SK-N-MC (cell line): ENCODE data around the gene PPP6R3.

ENCODE experiments used
- DNase-seq: peaks from one replicate; pipeline ENCODE4 v3.0.0-alpha.2; 2011; ENCODE audit warnings: low read depth, low spot score
- H3K27ac ChIP-seq: fragments of 200-600 bp; sonication (generic); 2 replicates; pipeline ENCODE4 v1.5.1; 2016; ENCODE audit warnings: mixed run types
- H3K36me3 ChIP-seq: fragments of 200-600 bp; sonication (generic); 2 replicates; pipeline ENCODE4 v1.6.1; 2017; ENCODE audit warnings: antibody characterized with exemption, low read length, mixed read lengths; ENCODE audit not compliant: insufficient read depth
- H3K4me3 ChIP-seq: fragments of 200-600 bp; sonication (generic); 2 replicates; pipeline ENCODE4 v1.5.1; 2016
- H3K9ac ChIP-seq: fragments of 200-600 bp; sonication (generic); 2 replicates; pipeline ENCODE4 v1.8.0; 2017; ENCODE audit warnings: mixed run types, mixed read lengths; ENCODE audit not compliant: insufficient read length
- H3K9me3 ChIP-seq: fragments of 200-600 bp; sonication (generic); 2 replicates; pipeline ENCODE4 v1.6.1; 2017; ENCODE audit warnings: low read depth, mild to moderate bottlenecking, antibody characterized with exemption, low read length, moderate library complexity, mixed read lengths
- EZH2 ChIP-seq: fragments of 200-600 bp; sonication (generic); IDR thresholded peaks from one replicate; pipeline ENCODE4 v1.6.1; 2017; ENCODE audit warnings: antibody characterized with exemption
- FOXP2 ChIP-seq: optimal IDR thresholded peaks from 2 replicates; pipeline ENCODE3; 2011; ENCODE audit warnings: mild to moderate bottlenecking, moderate library complexity; ENCODE audit not compliant: insufficient read depth; ENCODE audit errors: extremely low read length, control extremely low read depth
- POLR2AphosphoS5 ChIP-seq: IDR thresholded peaks from 2 replicates; pipeline ENCODE4 v1.6.1; 2012; ENCODE audit warnings: mild to moderate bottlenecking, low read depth, low read length, borderline replicate concordance

The PPP6R3 gene

GRCh38 chr11:68581439-68581838 is 120.9 kb downstream of the PPP6R3 start:
- no peak for DNase-seq
- Histone ChIP-seq H3K9ac (no peak overlapping the region), H3K36me3 (peaks cover 87% of the 10 kb centered on the region)

DNA sequence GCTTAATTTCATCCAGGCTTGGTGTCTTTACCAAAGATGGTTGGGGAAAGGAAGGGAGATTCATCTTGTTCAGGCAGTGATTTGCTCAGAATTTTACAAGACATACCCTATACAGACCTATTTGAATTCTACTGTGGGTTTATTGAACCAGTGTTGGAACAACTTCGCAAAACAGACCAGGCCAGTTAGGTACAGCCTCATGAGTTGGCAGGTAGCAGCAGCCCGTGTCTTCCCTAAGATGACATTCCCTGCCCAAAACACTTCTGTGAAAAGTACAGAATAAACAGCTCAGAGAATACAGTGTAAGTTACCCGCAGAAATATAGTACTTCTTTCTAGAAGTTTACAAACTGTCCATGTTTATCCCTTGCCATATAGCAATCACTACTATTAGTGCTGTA is 121.3 kb downstream of the PPP6R3 start:
- no peak for DNase-seq
- Histone ChIP-seq H3K36me3 (peaks cover 87% of the 10 kb centered on the region), H3K9me3 (no peaks in the 10 kb centered on the region), H3K4me3 (no peak overlapping the region), H3K27ac (0 out of 2 replicates have a peak overlapping the region, but pooled peaks have one; percentile 23), H3K9ac (no peak overlapping the region)
- TF ChIP-seq FOXP2 (no peak), POLR2AphosphoS5 (no peak), EZH2 (no peak)

More at GRCh38 chr11:68581439-68581838, 120.9 kb downstream of the PPP6R3 start:
- no peaks in the 10 kb centered on the region for H3K9me3 ChIP-seq
- TF ChIP-seq EZH2 (no peak), POLR2AphosphoS5 (no peak), FOXP2 (no peak)
- 0 out of 2 replicates have a peak overlapping the region, but pooled peaks have one; percentile 23 for H3K27ac ChIP-seq
- no peak overlapping the region for H3K4me3 ChIP-seq

DNA sequence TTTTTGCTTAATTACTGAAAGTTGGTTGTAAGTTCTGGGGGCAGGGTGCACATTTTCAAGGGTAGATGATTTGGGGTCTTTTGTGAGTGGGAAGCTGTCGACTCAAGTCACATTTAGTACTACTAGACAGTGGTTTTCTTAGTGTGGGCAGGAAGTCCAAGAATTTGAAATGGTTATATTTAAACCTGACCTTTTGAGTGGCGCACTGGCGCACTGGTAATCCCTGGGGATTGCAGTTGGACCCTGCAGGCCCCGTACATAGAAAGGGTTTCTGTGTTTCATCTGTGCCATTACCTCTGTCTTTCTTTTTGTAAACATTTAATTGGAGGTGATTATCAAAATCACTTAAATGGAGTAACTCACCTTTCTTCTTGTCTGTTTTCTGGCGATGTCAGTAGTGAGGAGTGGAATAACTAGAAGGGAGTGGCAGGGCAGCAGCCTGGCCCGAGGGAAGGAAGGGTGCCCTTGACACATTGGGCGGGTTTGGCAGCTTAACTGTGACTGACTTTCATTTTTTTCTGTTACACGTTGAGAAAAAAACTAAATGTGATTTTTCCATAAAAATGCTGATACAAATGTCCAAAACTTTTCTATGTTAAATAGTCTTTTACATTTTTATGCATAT is 122.0 kb downstream of the PPP6R3 start:
- H3K27ac ChIP-seq = no peak overlapping the region
- H3K9me3 ChIP-seq = no peaks in the 10 kb centered on the region
- DNase-seq = no peak
- H3K4me3 ChIP-seq = no peak overlapping the region
- peaks cover 87% of the 10 kb centered on the region for H3K36me3 ChIP-seq
- TF ChIP-seq FOXP2 (no peak), EZH2 (no peak)
- H3K9ac ChIP-seq = no peak overlapping the region

DNA sequence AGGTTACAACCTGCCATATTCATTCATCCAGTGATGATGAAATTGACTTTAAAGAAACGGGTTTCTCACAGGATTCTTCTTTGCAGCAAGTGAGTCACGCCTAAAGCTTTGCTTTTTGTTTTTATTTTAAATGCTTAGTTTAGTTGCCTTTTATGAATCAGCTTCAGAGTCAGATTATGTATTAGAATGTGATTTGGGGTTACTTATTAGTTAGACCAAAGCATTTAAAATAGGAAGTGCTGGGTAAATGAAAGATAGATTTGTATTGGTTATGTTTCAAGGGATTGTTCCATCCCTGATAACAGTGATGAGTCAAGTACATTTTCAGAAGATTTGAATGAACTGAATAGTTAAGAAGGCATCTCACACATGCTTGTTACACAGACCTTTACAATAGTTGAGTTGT is 122.5 kb downstream of the PPP6R3 start:
- TF ChIP-seq EZH2 = no peak
- no peak for TF ChIP-seq FOXP2
- no peak for TF ChIP-seq POLR2AphosphoS5
- peaks cover 87% of the 10 kb centered on the region for H3K36me3 ChIP-seq
- H3K9me3 ChIP-seq = no peaks in the 10 kb centered on the region
- H3K4me3 ChIP-seq = no peak overlapping the region
- H3K9ac ChIP-seq = no peak overlapping the region
- H3K27ac ChIP-seq = no peak overlapping the region
- DNase-seq = no peak

GRCh38 chr11:68584097-68584496 is 123.5 kb downstream of the PPP6R3 start:
- Histone ChIP-seq H3K36me3 (peaks cover 84% of the 10 kb centered on the region), H3K9me3 (no peaks in the 10 kb centered on the region), H3K4me3 (no peak overlapping the region), H3K9ac (no peak overlapping the region), H3K27ac (no peak overlapping the region)
- DNase-seq = no peak
- no peak for TF ChIP-seq FOXP2
- no peak for TF ChIP-seq POLR2AphosphoS5
- no peak for TF ChIP-seq EZH2

DNA sequence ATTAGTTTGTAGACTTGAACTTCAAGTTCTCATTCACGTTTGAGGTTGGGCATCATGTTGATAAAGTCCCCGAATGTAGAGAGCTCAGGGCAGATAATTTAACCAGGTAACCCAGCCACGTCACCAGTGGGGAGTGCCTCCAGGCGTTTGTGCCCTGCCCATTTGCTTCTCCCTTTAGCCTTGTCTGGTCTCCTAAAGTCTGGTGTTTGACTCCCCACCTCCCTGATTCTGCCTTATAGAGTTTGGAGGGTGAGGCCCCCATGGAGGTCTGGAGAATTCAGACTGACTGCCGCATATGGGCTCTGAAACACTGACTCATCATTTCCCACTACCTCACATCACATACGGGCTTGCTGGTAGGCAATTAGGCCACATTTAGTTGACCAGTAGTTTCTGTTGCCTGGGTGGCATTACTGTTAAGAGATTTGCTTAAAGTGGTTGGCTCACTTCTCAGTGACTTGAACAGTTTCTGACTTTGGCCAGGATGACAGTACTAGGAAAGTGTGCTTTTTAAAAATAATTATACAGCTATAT is 124.5 kb downstream of the PPP6R3 start:
- peaks cover 84% of the 10 kb centered on the region for H3K36me3 ChIP-seq
- no peak overlapping the region for H3K4me3 ChIP-seq
- no peak for DNase-seq
- no peak for TF ChIP-seq FOXP2
- TF ChIP-seq POLR2AphosphoS5 = no peak
- no peak for TF ChIP-seq EZH2
- H3K9me3 ChIP-seq = no peaks in the 10 kb centered on the region
- no peak overlapping the region for H3K27ac ChIP-seq
- no peak overlapping the region for H3K9ac ChIP-seq

DNA sequence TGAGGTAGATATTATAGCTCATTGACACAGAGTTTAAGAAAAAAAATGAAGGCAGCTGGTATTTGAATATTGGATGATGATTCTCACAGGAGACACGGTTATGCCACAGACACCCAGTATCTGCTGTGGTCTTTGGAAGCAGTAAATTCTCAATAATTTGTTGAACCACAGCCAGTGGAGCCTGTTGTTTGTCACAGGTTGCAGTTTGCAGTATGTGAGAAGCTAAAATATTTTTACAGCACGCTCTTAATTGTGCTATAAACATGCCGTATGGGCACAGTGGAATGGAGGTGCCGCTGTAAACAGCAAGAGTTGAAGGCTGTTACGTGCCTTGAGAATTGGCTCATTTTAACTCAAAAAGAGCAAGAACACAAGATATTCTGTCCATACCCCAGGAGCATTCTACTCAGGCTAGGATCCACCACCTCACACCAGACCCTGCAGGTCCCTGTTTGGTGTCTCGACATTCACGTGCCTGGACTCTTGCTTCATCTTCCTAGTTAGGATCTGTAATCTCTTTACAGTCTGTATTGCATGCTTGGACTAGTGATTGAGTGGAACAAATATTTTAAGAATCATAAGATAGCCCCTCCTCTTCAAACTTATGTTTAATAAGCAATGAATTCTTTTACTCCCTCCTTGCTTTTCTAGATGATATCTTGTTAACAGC is 129.1 kb downstream of the PPP6R3 start:
- H3K9me3 ChIP-seq = no peaks in the 10 kb centered on the region
- H3K9ac ChIP-seq = no peak overlapping the region
- peaks cover 95% of the 10 kb centered on the region for H3K36me3 ChIP-seq

GRCh38 chr11:68591719-68592118 is 131.2 kb downstream of the PPP6R3 start:
- Histone ChIP-seq H3K4me3 (no peak overlapping the region), H3K36me3 (peaks cover 91% of the 10 kb centered on the region), H3K9ac (no peak overlapping the region), H3K27ac (no peak overlapping the region), H3K9me3 (no peaks in the 10 kb centered on the region)
- TF ChIP-seq POLR2AphosphoS5 (no peak), FOXP2 (no peak), EZH2 (no peak)
- DNase-seq = no peak

More for the DNA sequence above, 129.1 kb downstream of the PPP6R3 start:
- TF ChIP-seq FOXP2 = no peak
- no peak for TF ChIP-seq POLR2AphosphoS5
- no peak for TF ChIP-seq EZH2
- Histone ChIP-seq H3K27ac (no peak overlapping the region), H3K4me3 (no peak overlapping the region)
- DNase-seq = no peak

DNA sequence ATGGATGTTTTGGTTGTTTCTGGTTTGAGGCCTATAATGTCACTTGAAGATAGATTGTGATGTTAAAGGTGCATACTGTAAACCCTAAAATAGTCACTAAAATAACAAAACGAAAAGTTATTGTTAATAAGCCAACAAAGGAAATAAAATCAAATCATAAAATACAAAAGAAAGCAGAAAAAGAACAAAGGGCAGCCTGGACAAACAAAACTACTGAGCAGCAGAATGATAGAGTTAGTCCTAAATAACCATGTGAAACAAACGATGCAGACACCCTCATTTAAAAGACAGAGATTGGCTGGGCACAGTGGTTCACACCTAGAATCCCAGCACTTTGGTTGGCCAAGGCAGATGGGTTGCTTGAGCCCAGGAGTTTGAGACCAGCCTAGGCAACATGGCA is 132.9 kb downstream of the PPP6R3 start:
- Histone ChIP-seq H3K9me3 (no peaks in the 10 kb centered on the region), H3K4me3 (no peak overlapping the region), H3K27ac (no peak overlapping the region), H3K36me3 (peaks cover 90% of the 10 kb centered on the region), H3K9ac (no peak overlapping the region)
- TF ChIP-seq EZH2 (no peak), POLR2AphosphoS5 (no peak), FOXP2 (no peak)
- DNase-seq = no peak
